GM21526 (cell line): ENCODE data around the gene LRRC49.
"Not testable (repeated sequence)": the region's sequence is repeated elsewhere in the genome, so short reads cannot be mapped to it uniquely, and the experiment has no call there.

ENCODE experiments used
- ATAC-seq: cut with Tn5 transposase; IDR thresholded peaks from one replicate; pipeline ENCODE4 v1.9.1; 2021; ENCODE audit warnings: moderate library complexity; ENCODE audit not compliant: unreplicated experiment, low FRiP score

Gene LRRC49

DNA sequence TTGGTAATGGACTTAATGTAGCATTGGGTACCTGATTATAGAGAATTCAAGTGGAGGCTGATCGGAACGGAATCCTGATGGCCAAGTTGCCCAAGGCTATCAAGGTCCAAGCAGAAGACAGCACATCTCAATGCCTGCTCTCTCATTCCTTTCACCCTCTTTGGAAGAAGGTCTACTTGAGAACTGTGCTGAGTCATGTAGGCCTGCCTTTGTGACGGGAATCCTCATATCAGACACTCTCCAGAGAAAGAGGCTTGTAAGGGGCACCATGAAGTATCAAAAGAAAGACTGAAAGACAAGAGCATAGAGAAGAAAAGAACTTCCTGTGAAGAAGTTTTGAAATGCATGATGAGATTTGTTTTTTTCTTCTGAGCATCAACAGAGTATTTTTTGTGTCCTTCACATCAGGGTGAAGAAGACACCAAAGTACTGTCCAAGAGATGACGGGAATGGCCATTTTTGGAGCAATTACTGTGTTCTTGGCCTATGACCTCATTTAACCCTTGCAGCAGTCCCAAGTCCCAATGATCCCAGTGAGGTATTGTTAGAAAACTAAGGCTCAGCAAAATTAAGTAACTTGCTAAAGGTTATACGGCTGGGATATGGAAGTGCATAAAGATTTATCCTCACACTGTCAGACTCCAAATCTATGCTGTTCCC lies 25.5 kb upstream of the LRRC49 start:
- ATAC-seq: no peak

GRCh38 chr15:70867911-70868467 lies 24.6 kb upstream of the LRRC49 start:
- no peak for ATAC-seq

DNA sequence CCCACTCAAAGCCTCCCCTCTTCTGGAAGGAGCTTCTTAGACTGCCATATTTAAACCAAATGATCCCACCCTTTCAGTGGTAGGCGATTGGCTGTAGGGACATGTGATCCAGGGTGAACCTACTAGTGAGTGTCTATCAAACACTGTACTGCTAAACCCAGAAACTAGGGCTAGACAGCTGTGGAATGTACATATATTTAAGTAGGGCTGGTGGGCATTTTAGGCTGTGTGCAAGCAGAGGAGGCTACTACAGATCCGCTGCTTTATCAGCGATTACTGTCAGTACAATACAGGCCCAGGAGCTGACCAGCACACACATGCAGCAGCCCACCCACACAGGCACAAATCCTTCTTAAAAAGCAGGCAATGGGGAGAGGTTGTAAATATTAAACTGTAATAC lies 23.3 kb upstream of the LRRC49 start:
- ATAC-seq: no peak

DNA sequence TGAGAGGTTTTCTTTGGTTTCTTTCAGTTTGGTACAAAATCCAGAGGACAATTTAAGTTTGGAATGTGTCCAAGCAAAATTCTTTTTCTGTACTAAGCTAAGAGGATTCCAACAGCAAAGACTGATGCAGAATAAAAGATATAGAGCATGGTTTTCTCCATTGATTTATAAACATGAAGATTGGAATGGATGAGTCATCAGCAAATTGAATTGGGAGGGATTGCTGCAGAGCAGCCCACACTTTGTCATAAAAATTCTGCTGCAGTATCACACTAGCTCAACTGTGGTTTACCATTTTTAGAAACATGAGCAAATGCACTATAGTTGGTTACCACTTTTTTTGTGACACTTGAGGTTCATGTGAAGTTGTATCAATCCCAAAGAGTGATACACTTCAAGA lies 22.6 kb upstream of the LRRC49 start:
- no peak for ATAC-seq

GRCh38 chr15:70871490-70871889 lies 21.1 kb upstream of the LRRC49 start:
- ATAC-seq: not testable (repeated sequence)

DNA sequence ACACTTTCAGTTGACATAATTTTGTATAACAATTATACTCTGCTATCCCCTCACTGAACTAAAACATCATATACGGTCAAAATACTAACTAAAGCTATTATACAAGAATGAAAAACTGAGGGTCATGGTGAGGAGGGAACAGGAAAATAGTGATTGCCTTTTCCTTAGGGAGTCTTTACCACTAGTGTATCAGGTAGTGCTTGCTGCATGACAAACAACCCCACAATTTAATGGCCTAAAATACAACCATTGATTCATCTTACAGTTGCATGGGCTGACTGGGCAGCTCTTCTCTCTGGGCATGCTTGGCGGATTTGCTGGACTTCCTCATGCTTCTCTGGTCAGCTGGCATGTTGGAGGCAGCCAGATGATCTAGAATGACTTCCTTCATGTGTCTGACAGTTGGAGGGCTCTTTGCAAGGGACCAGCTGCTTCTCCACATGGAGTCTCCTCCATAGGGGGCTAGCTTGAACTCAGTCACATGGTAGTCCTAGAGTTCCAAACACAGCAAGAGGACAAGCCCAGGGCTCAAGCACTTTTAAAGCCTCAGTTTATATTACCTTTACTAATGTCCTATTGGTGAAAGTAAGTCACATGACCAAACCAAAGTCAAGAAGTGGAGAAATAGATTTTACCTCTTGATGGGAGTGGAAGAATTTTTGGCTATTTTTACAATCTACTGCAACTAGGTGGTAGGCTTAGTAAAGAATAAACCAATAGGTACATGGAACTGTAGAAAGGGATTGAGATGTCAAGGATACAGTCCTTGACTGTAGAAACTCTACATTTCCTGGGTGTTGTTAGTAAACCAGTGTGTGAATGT lies 19.2 kb upstream of the LRRC49 start:
- ATAC-seq: no peak

DNA sequence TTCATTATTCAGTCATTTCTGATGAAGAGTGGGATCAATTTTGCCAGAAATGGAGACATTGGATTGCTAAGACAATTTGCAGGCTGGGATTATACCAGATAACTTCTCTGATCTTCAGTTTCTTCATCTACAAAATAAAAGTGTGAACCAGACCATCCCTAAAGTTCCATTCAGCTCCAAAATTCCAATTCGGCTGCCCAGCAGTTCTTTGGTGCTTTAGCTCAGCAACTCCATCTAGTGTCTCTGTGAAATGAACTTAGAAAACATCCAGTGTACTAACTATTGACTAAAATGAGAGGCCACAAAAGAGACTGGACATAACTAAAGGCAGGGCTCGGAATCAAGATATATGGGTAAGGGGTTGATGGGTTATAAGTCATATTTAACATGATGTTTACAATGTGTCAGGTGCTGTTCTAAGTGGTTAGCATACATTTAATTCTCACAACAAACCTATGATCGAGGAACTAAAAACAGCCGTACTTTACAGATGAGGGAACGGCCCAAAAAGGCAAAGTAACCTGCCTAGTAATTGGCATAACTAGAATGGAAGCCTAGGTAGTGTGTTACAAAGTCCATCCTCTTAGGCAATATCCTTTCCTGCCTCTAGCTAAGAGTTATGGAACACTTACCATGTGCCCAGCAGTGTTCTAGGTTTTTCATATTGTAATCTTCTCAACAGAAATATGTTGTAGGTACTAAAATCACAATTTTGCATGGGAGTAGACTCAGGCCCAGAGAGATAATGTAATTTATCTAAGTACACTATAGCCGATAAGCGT lies 17.4 kb upstream of the LRRC49 start:
- no peak for ATAC-seq

- no peak for ATAC-seq
Measured at GRCh38 chr15:70876011-70876410, 16.6 kb upstream of the LRRC49 start.

GRCh38 chr15:70876683-70877082 lies 15.9 kb upstream of the LRRC49 start:
- no peak for ATAC-seq

DNA sequence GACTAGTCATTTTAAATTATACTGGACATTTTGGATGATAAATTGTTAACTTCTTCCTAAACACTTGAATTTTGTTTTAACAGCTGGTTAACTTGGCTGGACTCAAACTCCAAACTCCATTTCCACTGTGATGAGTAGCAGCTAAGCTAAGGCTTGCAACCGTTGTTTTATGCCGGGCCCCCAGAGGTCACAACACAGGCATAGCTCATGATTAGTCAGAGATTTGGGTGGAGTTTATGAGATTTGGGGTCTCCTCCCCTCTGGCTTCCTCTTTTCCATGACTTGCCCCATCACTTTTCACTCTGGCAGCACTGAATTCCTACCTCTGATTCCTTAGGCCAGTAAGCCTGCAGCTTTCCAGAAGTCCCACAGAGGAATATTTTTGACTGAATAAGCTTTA lies 13.2 kb upstream of the LRRC49 start:
- no peak for ATAC-seq

GRCh38 chr15:70880781-70881180 lies 11.8 kb upstream of the LRRC49 start:
- ATAC-seq: no peak

DNA sequence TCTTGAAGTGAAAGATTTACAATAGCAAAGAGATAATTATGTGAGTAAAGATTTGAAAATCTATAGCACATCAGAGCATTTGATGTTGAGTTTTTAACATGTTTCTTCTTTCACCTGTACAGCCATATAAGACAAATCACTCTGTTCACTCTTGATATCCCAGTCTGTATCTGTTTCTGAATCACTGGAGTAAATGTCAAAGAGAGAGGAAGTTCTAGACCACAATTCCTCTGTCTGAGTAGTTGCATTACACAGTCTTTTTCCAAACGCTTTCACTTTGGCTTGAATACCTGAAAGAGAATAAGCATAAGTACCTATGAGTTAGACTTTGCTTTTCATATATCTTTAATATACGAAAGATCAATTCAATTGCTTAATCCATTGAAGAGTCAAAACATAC lies 10.3 kb upstream of the LRRC49 start:
- no peak for ATAC-seq

DNA sequence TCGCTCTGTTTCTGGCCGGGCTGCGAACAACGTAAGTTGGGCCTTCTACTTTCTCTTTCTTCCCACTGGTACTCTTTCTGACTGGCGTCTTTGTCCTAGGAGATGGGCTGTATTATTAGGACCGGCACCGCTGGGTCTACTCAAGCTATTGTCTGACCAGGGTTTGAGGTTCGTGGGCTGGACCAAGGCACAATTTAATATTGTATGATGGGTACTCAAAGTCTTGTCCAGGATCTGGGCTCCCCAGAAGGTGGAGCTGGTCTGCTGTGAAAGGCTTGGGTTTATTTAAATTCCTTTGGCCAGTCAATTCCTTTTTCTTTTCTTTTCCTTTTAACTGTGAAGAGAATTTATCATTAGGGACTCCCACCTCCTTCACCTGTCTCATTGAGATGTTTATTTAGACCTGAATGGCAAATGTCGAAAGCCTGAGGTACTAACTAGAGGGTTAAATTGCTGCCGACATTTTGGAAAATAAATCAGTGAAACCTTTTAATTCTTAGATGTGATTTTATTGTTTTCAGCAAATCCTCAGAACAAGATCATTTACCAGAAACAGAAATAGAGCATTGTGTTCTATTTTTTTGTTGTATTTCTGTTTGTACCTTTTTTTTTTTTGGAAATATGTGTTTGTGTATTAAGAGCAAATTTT lies 410 bp downstream of the LRRC49 start:
- peak; percentile 23 for ATAC-seq

DNA sequence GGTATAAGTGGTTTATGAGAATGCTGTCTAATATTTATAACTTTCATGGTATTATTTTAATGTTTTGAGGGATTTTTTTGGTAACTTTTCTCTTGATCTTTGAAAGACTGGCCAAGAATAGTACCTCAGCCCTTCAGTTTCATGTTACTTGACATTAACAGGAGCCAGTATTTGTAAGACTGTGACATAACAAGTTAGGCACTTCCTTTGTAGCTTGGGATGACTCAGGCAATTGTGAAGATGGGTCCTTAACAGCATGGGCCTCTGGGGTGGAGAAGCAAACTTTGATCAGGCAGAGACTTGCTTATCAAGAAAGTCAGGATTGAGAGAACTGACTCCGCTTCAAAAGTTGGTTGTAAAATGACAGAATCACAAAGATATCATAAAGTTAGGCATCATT lies 9.5 kb downstream of the LRRC49 start:
- no peak for ATAC-seq

DNA sequence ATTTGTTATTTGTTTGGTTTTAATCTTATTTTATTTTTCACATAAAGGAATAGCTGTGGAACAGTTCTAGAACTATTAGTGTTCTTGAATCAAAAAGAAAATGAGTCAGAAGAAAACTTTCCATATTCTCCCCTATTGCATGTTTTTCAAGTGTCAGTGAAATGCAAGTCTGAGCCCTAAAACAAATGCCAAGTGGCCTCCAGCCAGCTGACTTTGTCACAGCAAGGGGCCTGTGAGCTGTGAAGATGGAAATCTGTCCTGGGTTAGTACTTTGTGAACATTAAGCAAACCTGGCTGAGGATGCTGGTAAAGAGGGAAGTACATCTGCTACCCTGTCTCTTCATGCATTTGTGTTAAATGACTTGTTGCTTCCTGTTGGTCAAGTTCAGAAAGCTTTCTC lies 14.2 kb downstream of the LRRC49 start:
- no peak for ATAC-seq

GRCh38 chr15:70907784-70908471 lies 15.3 kb downstream of the LRRC49 start:
- no peak for ATAC-seq

DNA sequence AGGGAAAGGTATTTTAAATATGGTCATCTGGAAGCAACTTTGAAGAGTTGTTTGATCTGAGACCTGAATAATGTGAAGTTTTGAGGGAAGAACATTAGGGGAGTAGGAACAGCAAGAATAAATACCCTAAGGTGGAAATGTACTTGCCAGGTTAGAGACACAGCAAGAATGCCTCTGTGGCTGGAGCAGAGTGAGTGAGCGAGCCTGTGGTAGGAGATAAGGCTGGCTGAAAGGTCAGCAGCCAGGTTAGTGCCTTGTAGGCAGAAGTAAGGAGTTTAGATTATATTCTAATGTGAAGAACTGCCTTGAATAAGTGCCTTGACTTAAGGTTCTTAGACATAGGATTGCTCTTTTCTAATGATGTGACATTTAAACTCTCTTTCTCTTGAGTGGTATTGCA lies 18.3 kb downstream of the LRRC49 start:
- ATAC-seq: no peak

- no peak for ATAC-seq
Measured at GRCh38 chr15:70912187-70912586, 19.6 kb downstream of the LRRC49 start.

DNA sequence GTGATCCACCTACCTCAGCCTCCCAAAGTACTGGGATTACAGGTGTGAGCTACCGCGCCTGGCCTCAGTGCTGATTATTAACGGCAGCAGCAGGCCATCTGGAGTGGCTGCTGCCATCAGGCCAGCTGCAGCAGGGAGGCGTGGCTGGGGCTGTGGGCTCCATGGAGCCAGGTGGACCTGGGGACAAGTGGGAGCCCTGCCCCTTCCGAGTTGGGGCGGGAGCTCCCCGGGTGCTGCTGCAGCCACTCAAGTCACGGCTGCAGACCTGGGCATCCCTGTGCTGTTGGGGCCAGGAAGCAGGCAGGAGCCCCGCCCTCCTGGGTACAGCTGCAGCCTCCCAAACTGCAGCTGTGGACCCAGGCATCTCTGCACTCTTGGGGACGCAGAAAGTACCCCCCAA lies 23.9 kb downstream of the LRRC49 start:
- no peak for ATAC-seq

- ATAC-seq: no peak
Measured at GRCh38 chr15:70917955-70918354, 25.3 kb downstream of the LRRC49 start.
